ENCODE results near the gene SYT1. TPM values are rescaled to one million over a fixed set of nuclear protein-coding genes. Genes with fewer than 3 reads are reported as not detected.

The SYT1 gene
- total and polyA plus RNA-seq, 4 donors = 38.0 to 113 (median 97.8) TPM

- H3K9me3 ChIP-seq (ENCODE audit: control insufficient read depth, insufficient read depth, low read length) = no peaks in the 10 kb centered on the region
- H3K36me3 ChIP-seq (ENCODE audit: control insufficient read depth, insufficient read depth, low read length) = no peaks in the 10 kb centered on the region
- H3K27me3 ChIP-seq (ENCODE audit: control insufficient read depth, insufficient read depth, low read length) = no peaks in the 10 kb centered on the region
- no peak for DNase-seq (ENCODE audit: low read depth in 4 of 6, low spot score in 6 of 6)
- no peak overlapping the region for H3K27ac ChIP-seq (ENCODE audit: low read depth, low read length)
- no CpG with 5 or more reads among the region's 4 CpGs for WGBS (ENCODE audit: insufficient coverage)
- no peaks in the 10 kb centered on the region for H3K4me1 ChIP-seq (ENCODE audit: control insufficient read depth, insufficient read depth, low read length)
- H3K4me3 ChIP-seq (ENCODE audit: low read depth, low read length) = no peak overlapping the region
Measured at GRCh38 chr12:79296871-79297270, 432.3 kb downstream of the SYT1 start.

- no peak overlapping the region for H3K27ac ChIP-seq (ENCODE audit: low read depth, low read length)
- no peaks in the 10 kb centered on the region for H3K36me3 ChIP-seq (ENCODE audit: control insufficient read depth, insufficient read depth, low read length)
- H3K4me3 ChIP-seq (ENCODE audit: low read depth, low read length) = no peak overlapping the region
- H3K9me3 ChIP-seq (ENCODE audit: control insufficient read depth, insufficient read depth, low read length) = no peaks in the 10 kb centered on the region
- H3K4me1 ChIP-seq (ENCODE audit: control insufficient read depth, insufficient read depth, low read length) = no peaks in the 10 kb centered on the region
- H3K27me3 ChIP-seq (ENCODE audit: control insufficient read depth, insufficient read depth, low read length) = no peaks in the 10 kb centered on the region
- peak in 1 of 6 donors; percentile 32 for DNase-seq (ENCODE audit: low read depth in 4 of 6, low spot score in 6 of 6)
Measured at GRCh38 chr12:79298506-79298905, 433.9 kb downstream of the SYT1 start.

GRCh38 chr12:79299447-79300198, 435.0 kb downstream of the SYT1 start:
- no peaks in the 10 kb centered on the region for H3K4me1 ChIP-seq (ENCODE audit: control insufficient read depth, insufficient read depth, low read length)
- no peaks in the 10 kb centered on the region for H3K36me3 ChIP-seq (ENCODE audit: control insufficient read depth, insufficient read depth, low read length)
- no peak overlapping the region for H3K4me3 ChIP-seq (ENCODE audit: low read depth, low read length)
- no peak for DNase-seq (ENCODE audit: low read depth in 4 of 6, low spot score in 6 of 6)
- H3K27me3 ChIP-seq (ENCODE audit: control insufficient read depth, insufficient read depth, low read length) = no peaks in the 10 kb centered on the region
- H3K9me3 ChIP-seq (ENCODE audit: control insufficient read depth, insufficient read depth, low read length) = no peaks in the 10 kb centered on the region
- H3K27ac ChIP-seq (ENCODE audit: low read depth, low read length) = no peak overlapping the region
- 100% methylated on average over 1 of the region's 5 CpGs for WGBS (ENCODE audit: insufficient coverage)

GRCh38 chr12:79300199-79300568, 435.6 kb downstream of the SYT1 start:
- Histone ChIP-seq H3K27me3 (ENCODE audit: control insufficient read depth, insufficient read depth, low read length) (no peaks in the 10 kb centered on the region), H3K9me3 (ENCODE audit: control insufficient read depth, insufficient read depth, low read length) (no peaks in the 10 kb centered on the region), H3K4me1 (ENCODE audit: control insufficient read depth, insufficient read depth, low read length) (no peaks in the 10 kb centered on the region), H3K36me3 (ENCODE audit: control insufficient read depth, insufficient read depth, low read length) (no peaks in the 10 kb centered on the region), H3K4me3 (ENCODE audit: low read depth, low read length) (no peak overlapping the region), H3K27ac (ENCODE audit: low read depth, low read length) (no peak overlapping the region)
- DNase-seq (ENCODE audit: low read depth in 4 of 6, low spot score in 6 of 6) = no peak
- WGBS (ENCODE audit: insufficient coverage) = 97% methylated on average over 5 of the region's 5 CpGs

- WGBS (ENCODE audit: insufficient coverage) = no CpG with 5 or more reads among the region's 3 CpGs
- no peaks in the 10 kb centered on the region for H3K4me1 ChIP-seq (ENCODE audit: control insufficient read depth, insufficient read depth, low read length)
- no peak overlapping the region for H3K27ac ChIP-seq (ENCODE audit: low read depth, low read length)
- no peaks in the 10 kb centered on the region for H3K36me3 ChIP-seq (ENCODE audit: control insufficient read depth, insufficient read depth, low read length)
- H3K27me3 ChIP-seq (ENCODE audit: control insufficient read depth, insufficient read depth, low read length) = no peaks in the 10 kb centered on the region
- H3K4me3 ChIP-seq (ENCODE audit: low read depth, low read length) = no peak overlapping the region
- H3K9me3 ChIP-seq (ENCODE audit: control insufficient read depth, insufficient read depth, low read length) = no peaks in the 10 kb centered on the region
- no peak for DNase-seq (ENCODE audit: low read depth in 4 of 6, low spot score in 6 of 6)
Measured at GRCh38 chr12:79301181-79301580, 436.6 kb downstream of the SYT1 start.

GRCh38 chr12:79302162-79302814, 437.7 kb downstream of the SYT1 start:
- no peaks in the 10 kb centered on the region for H3K4me1 ChIP-seq (ENCODE audit: control insufficient read depth, insufficient read depth, low read length)
- H3K27me3 ChIP-seq (ENCODE audit: control insufficient read depth, insufficient read depth, low read length) = no peaks in the 10 kb centered on the region
- no peak for DNase-seq (ENCODE audit: low read depth in 4 of 6, low spot score in 6 of 6)
- WGBS (ENCODE audit: insufficient coverage) = 94% methylated on average over 3 of the region's 9 CpGs
- H3K36me3 ChIP-seq (ENCODE audit: control insufficient read depth, insufficient read depth, low read length) = no peaks in the 10 kb centered on the region
- H3K4me3 ChIP-seq (ENCODE audit: low read depth, low read length) = no peak overlapping the region
- H3K9me3 ChIP-seq (ENCODE audit: control insufficient read depth, insufficient read depth, low read length) = no peaks in the 10 kb centered on the region
- H3K27ac ChIP-seq (ENCODE audit: low read depth, low read length) = no peak overlapping the region

GRCh38 chr12:79307340-79307739, 442.8 kb downstream of the SYT1 start:
- no peaks in the 10 kb centered on the region for H3K27me3 ChIP-seq (ENCODE audit: control insufficient read depth, insufficient read depth, low read length)
- no peak overlapping the region for H3K4me3 ChIP-seq (ENCODE audit: low read depth, low read length)
- no peak overlapping the region for H3K27ac ChIP-seq (ENCODE audit: low read depth, low read length)
- no peak for DNase-seq (ENCODE audit: low read depth in 4 of 6, low spot score in 6 of 6)
- 100% methylated on average over 1 of the region's 16 CpGs for WGBS (ENCODE audit: insufficient coverage)
- H3K4me1 ChIP-seq (ENCODE audit: control insufficient read depth, insufficient read depth, low read length) = no peaks in the 10 kb centered on the region
- peaks cover 4% of the 10 kb centered on the region for H3K36me3 ChIP-seq (ENCODE audit: control insufficient read depth, insufficient read depth, low read length)
- H3K9me3 ChIP-seq (ENCODE audit: control insufficient read depth, insufficient read depth, low read length) = no peaks in the 10 kb centered on the region

- H3K4me1 ChIP-seq (ENCODE audit: control insufficient read depth, insufficient read depth, low read length) = no peaks in the 10 kb centered on the region
- H3K9me3 ChIP-seq (ENCODE audit: control insufficient read depth, insufficient read depth, low read length) = no peaks in the 10 kb centered on the region
- H3K27ac ChIP-seq (ENCODE audit: low read depth, low read length) = no peak overlapping the region
- peaks cover 4% of the 10 kb centered on the region for H3K36me3 ChIP-seq (ENCODE audit: control insufficient read depth, insufficient read depth, low read length)
- WGBS (ENCODE audit: insufficient coverage) = no CpG with 5 or more reads among the region's 2 CpGs
- H3K4me3 ChIP-seq (ENCODE audit: low read depth, low read length) = no peak overlapping the region
- H3K27me3 ChIP-seq (ENCODE audit: control insufficient read depth, insufficient read depth, low read length) = no peaks in the 10 kb centered on the region
- no peak for DNase-seq (ENCODE audit: low read depth in 4 of 6, low spot score in 6 of 6)
Measured at GRCh38 chr12:79309039-79309438, 444.5 kb downstream of the SYT1 start.

GRCh38 chr12:79317179-79317847, 452.7 kb downstream of the SYT1 start:
- no peaks in the 10 kb centered on the region for H3K4me1 ChIP-seq (ENCODE audit: control insufficient read depth, insufficient read depth, low read length)
- WGBS (ENCODE audit: insufficient coverage) = 68% methylated on average over 7 of the region's 10 CpGs
- H3K9me3 ChIP-seq (ENCODE audit: control insufficient read depth, insufficient read depth, low read length) = peaks cover 3% of the 10 kb centered on the region
- H3K27ac ChIP-seq (ENCODE audit: low read depth, low read length) = no peak overlapping the region
- no peak overlapping the region for H3K4me3 ChIP-seq (ENCODE audit: low read depth, low read length)
- DNase-seq (ENCODE audit: low read depth in 4 of 6, low spot score in 6 of 6) = no peak
- H3K36me3 ChIP-seq (ENCODE audit: control insufficient read depth, insufficient read depth, low read length) = no peaks in the 10 kb centered on the region
- no peaks in the 10 kb centered on the region for H3K27me3 ChIP-seq (ENCODE audit: control insufficient read depth, insufficient read depth, low read length)

GRCh38 chr12:79322905-79323304, 458.3 kb downstream of the SYT1 start:
- no peak for DNase-seq (ENCODE audit: low read depth in 4 of 6, low spot score in 6 of 6)
- WGBS (ENCODE audit: insufficient coverage) = no CpG with 5 or more reads among the region's 1 CpG

More at GRCh38 chr12:79322905-79323304, 458.3 kb downstream of the SYT1 start:
- Histone ChIP-seq H3K4me1 (ENCODE audit: control insufficient read depth, insufficient read depth, low read length) (no peaks in the 10 kb centered on the region), H3K9me3 (ENCODE audit: control insufficient read depth, insufficient read depth, low read length) (no peaks in the 10 kb centered on the region), H3K27ac (ENCODE audit: low read depth, low read length) (no peak overlapping the region), H3K36me3 (ENCODE audit: control insufficient read depth, insufficient read depth, low read length) (no peaks in the 10 kb centered on the region), H3K27me3 (ENCODE audit: control insufficient read depth, insufficient read depth, low read length) (no peaks in the 10 kb centered on the region), H3K4me3 (ENCODE audit: low read depth, low read length) (no peak overlapping the region)
